Endothelial cell of umbilical vein (primary cell): ENCODE data around the gene DNAI7. TPM values are rescaled to one million over a fixed set of nuclear protein-coding genes. Genes with fewer than 3 reads are reported as not detected.

Experiments
- BruUV-seq: library from RNA; stranded (reverse); fragments of 400-500 nt; replicated peaks from 2 replicates; lab custom pipeline; 2021; lab: Mats Ljungman, UMichigan
- CTCF ChIA-PET: fragments of 300-600, 350-600 bp; sonication (Branson Sonifier 250); formaldehyde crosslinking; loops from one replicate; lab custom pipeline; 2021; ENCODE audit warnings: antibody characterized with exemption, inconsistent platforms; lab: Charles Lee
- POLR2A ChIA-PET: fragments of 300-600, 350-600 bp; sonication (Branson Sonifier 250); formaldehyde crosslinking; loops from one replicate; lab custom pipeline; 2021; ENCODE audit warnings: antibody characterized with exemption, inconsistent platforms; lab: Charles Lee
- DNase-seq: peaks from one replicate; pipeline ENCODE4 v3.0.0-alpha.2; 2011; ENCODE audit warnings: low read depth, low spot score
- FAIRE-seq: peaks from 2 replicates; lab custom pipeline; 2011; peaks lifted over from hg19 to GRCh38; lab: Jason Lieb, UNC
- H2AFZ ChIP-seq: 2 replicates; pipeline ENCODE4 v1.6.0; 2012; ENCODE audit warnings: low read depth, low read length, control low read depth, inconsistent platforms
- H3K27ac ChIP-seq: 2 replicates; pipeline ENCODE4 v1.5.1; 2011; ENCODE audit warnings: low read depth, mild to moderate bottlenecking, control low read depth, low read length, moderate library complexity; ENCODE audit not compliant: insufficient read depth
- H3K27me3 ChIP-seq, 2 experiments: 2 replicates each; pipeline versions ENCODE4 v1.6.0 to v1.6.1; 2011; ENCODE audit warnings: low read length in 2 of 2, mixed read lengths in 1 of 2; ENCODE audit not compliant: control insufficient read depth in 2 of 2, insufficient read depth in 2 of 2
- H3K36me3 ChIP-seq, 2 experiments: 2 replicates in 1 of 2; 3 replicates in 1 of 2; pipeline ENCODE4 v1.5.1; 2011; ENCODE audit warnings: low read length in 2 of 2, mild to moderate bottlenecking in 1 of 2, moderate library complexity in 1 of 2; ENCODE audit not compliant: control insufficient read depth in 2 of 2, insufficient read depth in 2 of 2; ENCODE audit errors: extremely low read depth in 1 of 2
- H3K4me1 ChIP-seq: 3 replicates; pipeline ENCODE4 v1.5.1; 2011; ENCODE audit warnings: mild to moderate bottlenecking, low read length; ENCODE audit not compliant: control insufficient read depth, insufficient read depth; ENCODE audit errors: extremely low read depth
- H3K4me2 ChIP-seq: 2 replicates; pipeline ENCODE4 v1.6.1; 2011; ENCODE audit warnings: low read length, control low read depth, mixed read lengths; ENCODE audit not compliant: insufficient read depth
- H3K4me3 ChIP-seq, 3 experiments: fragments of 200-600 bp in 1 of 3; sonication (generic), shearing (Covaris generic) in 1 of 3; replicated peaks in 1 of 3; 2 replicates each; pipeline ENCODE4 v1.5.1; 2011 to 2016; ENCODE audit warnings: control low read depth in 3 of 3, low read length in 3 of 3, mild to moderate bottlenecking in 2 of 3, inconsistent platforms in 1 of 3, low read depth in 1 of 3, moderate library complexity in 1 of 3; ENCODE audit not compliant: insufficient read depth in 1 of 3
- H3K79me2 ChIP-seq: 2 replicates; pipeline ENCODE4 v1.6.0; 2012; ENCODE audit warnings: low read length, inconsistent platforms; ENCODE audit not compliant: control insufficient read depth, insufficient read depth
- H3K9ac ChIP-seq: replicated peaks from 2 replicates; pipeline ENCODE3; 2011; ENCODE audit warnings: low read length, control low read depth; ENCODE audit not compliant: insufficient read depth; ENCODE audit errors: extremely low read depth
- H3K9me1 ChIP-seq: replicated peaks from 3 replicates; pipeline ENCODE4 v1.6.0; 2011; ENCODE audit warnings: mild to moderate bottlenecking, low read length; ENCODE audit not compliant: control insufficient read depth, insufficient read depth; ENCODE audit errors: extremely low read depth
- H3K9me3 ChIP-seq: replicated peaks from 2 replicates; pipeline ENCODE4 v1.5.1; 2012; ENCODE audit warnings: low read length, inconsistent platforms; ENCODE audit not compliant: control insufficient read depth, insufficient read depth
- H4K20me1 ChIP-seq: replicated peaks from 2 replicates; pipeline ENCODE3; 2011; ENCODE audit warnings: mild to moderate bottlenecking, low read length; ENCODE audit not compliant: control insufficient read depth, insufficient read depth; ENCODE audit errors: extremely low read depth
- EZH2 ChIP-seq: IDR thresholded peaks from 2 replicates; pipeline ENCODE4 v1.6.1; 2012; ENCODE audit warnings: borderline replicate concordance, low read depth, mild to moderate bottlenecking, moderate library complexity, low read length, inconsistent platforms; ENCODE audit not compliant: severe bottlenecking
- FOS ChIP-seq: IDR thresholded peaks from 2 replicates; pipeline ENCODE4 v1.6.1; 2011; ENCODE audit warnings: mild to moderate bottlenecking, low read length, moderate library complexity, borderline replicate concordance; ENCODE audit not compliant: insufficient read depth
- GATA2 ChIP-seq: IDR thresholded peaks from 2 replicates; pipeline ENCODE4 v1.7.0; 2011; ENCODE audit warnings: low read depth, mild to moderate bottlenecking, moderate library complexity, mixed read lengths, low read length; ENCODE audit not compliant: insufficient read length, insufficient read depth
- JUN ChIP-seq: IDR thresholded peaks from 2 replicates; pipeline ENCODE4 v1.6.1; 2011; ENCODE audit warnings: borderline replicate concordance, low read depth; ENCODE audit not compliant: insufficient read length, insufficient read depth
- MYC ChIP-seq: IDR thresholded peaks from one replicate; pipeline ENCODE4 v1.6.1; 2011; ENCODE audit warnings: mild to moderate bottlenecking, low read depth, low read length
- POLR2A ChIP-seq: IDR thresholded peaks from 2 replicates; pipeline ENCODE4 v1.6.1; 2012; ENCODE audit warnings: low read depth, mild to moderate bottlenecking, control low read depth, low read length
- POLR2AphosphoS5 ChIP-seq: IDR thresholded peaks from 2 replicates; pipeline ENCODE4 v1.6.1; 2012; ENCODE audit warnings: low read depth, mild to moderate bottlenecking, control low read depth, low read length, moderate library complexity; ENCODE audit not compliant: insufficient read depth
- dilution Hi-C: fragments of 300-500 bp; cut with MboI; formaldehyde crosslinking; loops from one replicate; pipeline ENCODE4 v1.15.0; 2019; ENCODE audit warnings: low sequenced_read_pairs; ENCODE audit not compliant: extremely low pct_ligation_motif_present
- intact Hi-C: fragments of 100-400 bp; cut with micrococcal nuclease; formaldehyde crosslinking; loops from one replicate; pipeline ENCODE4 v1.10.0; 2022
- polyA plus RNA-seq, 4 experiments: library from polyadenylated mRNA; depleted of rRNA in 3 of 4; stranded (reverse) in 3 of 4; unstranded in 1 of 4; fragments of >200 nt; gene quantifications; 2 replicates each; pipeline versions ENCODE4 v1.2.1 to v1.2.3, GENCODE V29; 2011 to 2012; ENCODE audit warnings: missing spikeins in 1 of 4
- total RNA-seq: library from RNA; stranded (reverse); gene quantifications from 2 replicates; pipeline ENCODE4 v1.2.3, GENCODE V29; 2021
- TF ChIP-seq, protein P1 (sequence below), 2 donors: IDR thresholded peaks; 1 replicate in 1 of 2; 2 replicates in 1 of 2; pipeline ENCODE4 v1.5.1; 2011; ENCODE audit warnings: low read length in 2 of 2, mild to moderate bottlenecking in 2 of 2, moderate library complexity in 2 of 2, control low read depth in 1 of 2, inconsistent platforms in 1 of 2, low read depth in 1 of 2; ENCODE audit not compliant: insufficient read depth in 1 of 2; ENCODE audit errors: extremely low read depth in 1 of 2
- TF ChIP-seq, protein P2 (sequence below): IDR thresholded peaks from 2 replicates; pipeline ENCODE4 v1.6.1; 2011; ENCODE audit not compliant: insufficient read depth, insufficient read length

Gene DNAI7
- total and polyA plus RNA-seq, 2 donors (not counting 3 experiments of a cell fraction or from before 2014, with no cell fraction given) = not detected

DNA sequence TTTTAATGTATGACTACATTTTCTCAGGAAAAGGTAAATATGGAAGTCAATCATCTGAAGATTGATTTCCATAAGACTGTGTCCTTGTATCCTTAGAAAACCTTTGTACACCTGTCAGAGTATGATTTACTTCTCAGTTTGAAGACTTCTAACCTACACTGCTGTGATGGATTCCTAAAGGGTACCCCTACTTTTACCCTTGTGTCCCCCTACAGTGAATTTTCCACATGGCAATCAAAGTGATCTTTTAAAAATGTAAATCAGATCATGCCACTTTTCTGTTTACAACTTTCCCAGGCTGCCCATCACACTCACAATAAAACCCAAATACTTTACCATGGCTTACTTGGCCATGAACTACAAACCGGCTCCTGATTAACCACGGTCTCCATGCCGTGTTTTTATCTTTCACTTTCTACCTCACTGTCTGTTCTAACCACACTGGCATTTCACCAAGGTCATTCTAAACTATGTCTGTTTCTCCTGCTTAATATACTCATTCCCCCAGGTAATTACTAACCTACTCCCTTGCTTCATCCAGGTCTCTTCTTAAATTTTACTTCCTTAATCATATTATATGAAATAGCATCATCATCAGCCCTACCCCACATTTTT, 8.1 kb downstream of the DNAI7 start:
- ChIA-PET POLR2A (interaction anchor here (0.7 kb wide), 1 partner anchor 8 kb away, joined by 3 read pairs; the partner anchor contains the start of genes DNAI7 and ETFRF1), CTCF (no interaction called here)
- no peaks in the 10 kb centered on the region for H4K20me1 ChIP-seq
- H3K4me1 ChIP-seq = no peaks in the 10 kb centered on the region
- H3K36me3 ChIP-seq = no peaks in the 10 kb centered on the region
- no peak for TF ChIP-seq JUN
- no peaks in the 10 kb centered on the region for H3K79me2 ChIP-seq
- H3K4me2 ChIP-seq = no peak overlapping the region
- no peaks in the 10 kb centered on the region for H3K9me3 ChIP-seq
- no peak overlapping the region for H3K9ac ChIP-seq
- dilution Hi-C loops (no loop called here), intact Hi-C loops (no loop called here)
- no TSS peak for BruUV-seq
- no peak for FAIRE-seq
- peaks cover 2 to 6% of the 10 kb centered on the region in 2 experiments for H3K27me3 ChIP-seq
- no peak for DNase-seq
- no peak overlapping the region for H2AFZ ChIP-seq
- no peak overlapping the region for H3K27ac ChIP-seq
- no peak overlapping the region for H3K4me3 ChIP-seq
- H3K9me1 ChIP-seq = no peaks in the 10 kb centered on the region

DNA sequence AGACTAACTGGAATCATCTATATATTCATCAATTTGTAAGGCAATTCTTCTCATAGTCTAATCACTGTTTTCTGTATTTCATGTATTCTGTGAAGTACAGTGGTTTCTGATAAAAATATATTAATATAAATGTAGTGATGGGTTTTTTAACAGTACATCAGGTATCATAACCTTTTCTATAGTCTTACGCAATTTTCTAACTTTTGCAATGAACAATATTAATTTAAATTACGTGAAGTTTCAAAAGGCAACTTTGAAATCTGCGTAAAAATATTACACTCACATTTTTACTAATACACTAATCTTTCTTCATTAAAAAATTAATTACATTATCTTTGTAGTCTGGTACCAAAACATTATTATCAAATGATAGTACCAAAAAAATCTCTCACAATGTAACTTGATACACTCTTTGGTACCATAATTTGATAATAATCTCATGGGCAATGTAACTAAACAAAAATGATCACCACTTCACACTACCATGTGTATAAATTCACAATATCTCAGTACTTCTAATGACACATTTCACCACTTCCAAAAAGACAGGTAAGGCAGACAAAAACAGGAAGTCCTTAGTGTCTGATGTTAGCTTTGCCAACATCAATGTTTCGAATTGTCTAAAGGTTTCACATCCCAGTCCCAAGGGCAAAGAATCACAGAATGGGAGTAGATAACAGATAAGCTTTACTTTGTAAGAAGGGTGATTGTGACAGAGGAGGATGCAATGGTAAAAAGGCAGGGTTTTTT, 8.7 kb downstream of the DNAI7 start:
- Histone ChIP-seq H3K9ac (no peak overlapping the region), H3K4me1 (no peaks in the 10 kb centered on the region), H3K27ac (no peak overlapping the region), H3K79me2 (no peaks in the 10 kb centered on the region), H3K9me3 (no peaks in the 10 kb centered on the region), H3K4me2 (no peak overlapping the region), H3K4me3 (no peak overlapping the region), H3K27me3 (peaks cover 2 to 6% of the 10 kb centered on the region in 2 experiments), H3K9me1 (no peaks in the 10 kb centered on the region), H3K36me3 (no peaks in the 10 kb centered on the region), H4K20me1 (no peaks in the 10 kb centered on the region), H2AFZ (no peak overlapping the region)
- BruUV-seq = no TSS peak
- POLR2A ChIA-PET = interaction anchor here (0.7 kb wide), 1 partner anchor 9 kb away, joined by 3 read pairs; the partner anchor contains the start of genes DNAI7 and ETFRF1
- CTCF ChIA-PET = interaction anchor here (0.5 kb wide), 1 partner anchor 31 kb away, joined by 3 read pairs; no protein-coding TSS in a partner anchor
- no peak for DNase-seq
- FAIRE-seq = no peak
- TF ChIP-seq POLR2AphosphoS5 (no peak), MYC (no peak), JUN (no peak), EZH2 (no peak), POLR2A (no peak), FOS (no peak), GATA2 (no peak)
- TF ChIP-seq, protein P1, sequence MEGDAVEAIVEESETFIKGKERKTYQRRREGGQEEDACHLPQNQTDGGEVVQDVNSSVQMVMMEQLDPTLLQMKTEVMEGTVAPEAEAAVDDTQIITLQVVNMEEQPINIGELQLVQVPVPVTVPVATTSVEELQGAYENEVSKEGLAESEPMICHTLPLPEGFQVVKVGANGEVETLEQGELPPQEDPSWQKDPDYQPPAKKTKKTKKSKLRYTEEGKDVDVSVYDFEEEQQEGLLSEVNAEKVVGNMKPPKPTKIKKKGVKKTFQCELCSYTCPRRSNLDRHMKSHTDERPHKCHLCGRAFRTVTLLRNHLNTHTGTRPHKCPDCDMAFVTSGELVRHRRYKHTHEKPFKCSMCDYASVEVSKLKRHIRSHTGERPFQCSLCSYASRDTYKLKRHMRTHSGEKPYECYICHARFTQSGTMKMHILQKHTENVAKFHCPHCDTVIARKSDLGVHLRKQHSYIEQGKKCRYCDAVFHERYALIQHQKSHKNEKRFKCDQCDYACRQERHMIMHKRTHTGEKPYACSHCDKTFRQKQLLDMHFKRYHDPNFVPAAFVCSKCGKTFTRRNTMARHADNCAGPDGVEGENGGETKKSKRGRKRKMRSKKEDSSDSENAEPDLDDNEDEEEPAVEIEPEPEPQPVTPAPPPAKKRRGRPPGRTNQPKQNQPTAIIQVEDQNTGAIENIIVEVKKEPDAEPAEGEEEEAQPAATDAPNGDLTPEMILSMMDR (IDR thresholded peaks at IDR 0.05; ENCODE audit: extremely low read depth in 1 of 2, insufficient read depth in 1 of 2, low read depth in 1 of 2, low read length in 2 of 2) = no peak
- TF ChIP-seq, protein P2, sequence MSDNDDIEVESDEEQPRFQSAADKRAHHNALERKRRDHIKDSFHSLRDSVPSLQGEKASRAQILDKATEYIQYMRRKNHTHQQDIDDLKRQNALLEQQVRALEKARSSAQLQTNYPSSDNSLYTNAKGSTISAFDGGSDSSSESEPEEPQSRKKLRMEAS = no peak
- dilution Hi-C loops = no loop called here
- intact Hi-C loops = no loop called here
